Hindlimb muscle (tissue), 1 donor: Measurements from ENCODE around the gene SMARCA4. TPM values are rescaled to one million over a fixed set of nuclear protein-coding genes. Genes with fewer than 3 reads are reported as not detected.

Source experiments
- DNase-seq: peaks from one replicate; pipeline ENCODE4 v3.0.0-alpha.2; 2013
- polyA plus RNA-seq: library from polyadenylated mRNA; unstranded; fragments of 120-200 nt; gene quantifications from one replicate; pipeline ENCODE4 v1.2.1, GENCODE V29; 2013; ENCODE audit not compliant: insufficient read length

SMARCA4 gene
- polyA plus RNA-seq, 1 donor, result 107 TPM

GRCh38 chr19:11017275-11018035 is 56.6 kb downstream of the SMARCA4 start:
- DNase-seq, result no peak

GRCh38 chr19:11018179-11018578 is 57.3 kb downstream of the SMARCA4 start:
- no peak for DNase-seq

- DNase-seq, result no peak
Observed at GRCh38 chr19:11018763-11019162, 57.9 kb downstream of the SMARCA4 start.

DNA sequence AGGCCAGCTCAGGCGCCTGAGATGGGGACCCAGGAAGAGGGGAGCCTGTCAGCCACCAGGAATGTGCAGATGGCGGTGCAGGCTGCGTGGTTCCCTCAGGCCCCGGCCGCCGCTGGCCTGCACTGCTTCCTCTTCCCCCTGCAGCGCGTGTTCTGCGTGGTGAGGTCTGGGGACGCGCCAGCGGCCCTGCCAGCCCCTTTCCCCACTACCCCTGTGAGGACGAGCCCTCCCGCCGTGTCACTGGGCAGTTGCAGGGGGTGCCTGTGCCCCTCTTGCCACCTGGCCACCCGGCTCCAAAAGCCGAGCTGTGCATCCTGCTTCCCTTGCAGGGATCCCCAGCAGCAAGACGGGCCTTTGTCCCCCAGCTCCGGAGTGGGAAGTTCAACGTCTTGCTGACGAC is 58.4 kb downstream of the SMARCA4 start:
- no peak for DNase-seq

DNA sequence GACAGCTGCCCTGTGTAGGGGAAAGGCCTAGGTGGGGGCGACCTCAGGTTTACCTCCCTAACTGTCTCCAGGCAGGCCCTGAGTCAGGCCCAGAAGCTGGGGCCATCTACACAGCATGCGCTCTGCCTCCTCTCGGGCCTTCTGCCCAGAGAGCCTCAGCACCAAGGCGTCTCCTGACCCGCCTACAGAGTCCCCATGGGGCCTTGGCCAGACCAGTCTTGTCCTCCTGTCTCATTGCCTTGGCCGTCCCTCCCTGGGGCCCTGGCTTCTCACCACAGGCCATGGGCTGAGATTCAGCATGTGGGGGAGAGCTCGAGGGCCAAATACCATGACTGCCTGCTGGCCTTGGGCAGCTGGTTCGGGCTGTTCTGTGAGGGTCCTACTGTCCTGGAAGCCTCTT is 59.0 kb downstream of the SMARCA4 start:
- no peak for DNase-seq

DNA sequence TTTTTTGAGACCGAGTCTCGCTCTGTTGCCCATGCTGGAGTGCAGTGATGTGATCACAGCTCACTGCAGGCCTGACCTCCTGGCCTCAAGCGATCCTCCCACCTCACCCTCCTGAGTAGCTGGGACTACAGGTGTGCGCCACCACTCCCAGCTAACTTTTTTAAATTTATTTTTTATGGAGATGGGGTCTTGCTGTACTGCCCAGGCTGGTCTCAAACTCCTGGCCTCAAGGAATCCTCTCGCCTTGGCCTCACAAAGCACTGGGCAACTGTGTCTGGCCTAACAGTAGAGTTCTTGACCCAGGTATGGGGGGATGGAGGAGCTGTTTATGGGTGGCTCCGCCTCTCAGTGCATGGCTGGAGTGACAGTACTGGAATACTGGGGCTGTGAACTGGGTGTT is 59.6 kb downstream of the SMARCA4 start:
- DNase-seq, result no peak

- DNase-seq, result no peak
Observed at GRCh38 chr19:11020982-11021759, 60.3 kb downstream of the SMARCA4 start.

DNA sequence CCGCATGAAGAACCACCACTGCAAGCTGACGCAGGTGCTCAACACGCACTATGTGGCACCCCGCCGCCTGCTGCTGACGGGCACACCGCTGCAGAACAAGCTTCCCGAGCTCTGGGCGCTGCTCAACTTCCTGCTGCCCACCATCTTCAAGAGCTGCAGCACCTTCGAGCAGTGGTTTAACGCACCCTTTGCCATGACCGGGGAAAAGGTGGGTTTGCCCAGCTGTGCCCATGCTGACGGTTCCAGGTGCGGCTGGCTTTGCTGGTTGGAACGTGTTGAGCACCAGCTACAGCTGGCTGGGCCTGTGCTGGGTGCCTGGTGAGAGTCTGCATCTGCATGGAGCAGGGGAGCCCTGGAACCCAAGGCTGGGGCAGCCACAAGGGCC is 60.9 kb downstream of the SMARCA4 start:
- DNase-seq, result no peak

DNA sequence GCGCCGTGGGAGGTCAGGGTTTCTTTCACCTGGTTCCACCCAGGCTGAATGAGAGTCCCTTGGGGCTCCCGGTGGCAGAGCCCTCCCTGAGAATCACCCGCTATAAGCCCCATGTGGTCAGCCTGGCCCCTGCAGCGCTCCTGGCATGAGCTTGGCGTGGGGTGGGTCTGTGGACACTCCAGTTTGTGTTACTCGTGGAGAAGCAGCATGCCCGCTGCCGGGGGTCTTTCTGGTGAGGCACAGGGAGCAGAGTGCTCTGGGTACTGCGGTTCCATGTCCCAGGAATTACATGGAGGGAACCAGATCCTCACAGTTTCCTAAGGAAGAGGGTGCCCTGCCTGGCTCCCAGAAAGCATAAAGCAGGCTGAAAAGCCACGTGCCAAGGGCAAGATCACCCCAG is 62.2 kb downstream of the SMARCA4 start:
- no peak for DNase-seq

GRCh38 chr19:11023710-11024109 is 62.9 kb downstream of the SMARCA4 start:
- DNase-seq, result no peak

DNA sequence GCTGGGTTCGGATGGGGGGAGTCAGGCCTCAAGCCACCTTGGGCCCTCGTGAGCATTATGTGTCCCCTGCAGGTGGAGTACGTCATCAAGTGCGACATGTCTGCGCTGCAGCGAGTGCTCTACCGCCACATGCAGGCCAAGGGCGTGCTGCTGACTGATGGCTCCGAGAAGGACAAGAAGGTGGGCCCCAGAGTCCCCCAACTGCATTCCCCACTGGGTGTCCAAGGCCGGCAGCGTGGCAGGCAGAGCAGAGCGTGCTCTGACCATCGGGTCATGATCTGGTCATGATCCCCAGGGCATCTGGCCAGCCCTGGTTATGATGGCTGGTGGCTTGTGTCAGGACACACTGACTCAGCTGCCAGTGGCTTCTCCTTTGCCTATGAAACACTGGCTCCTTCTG is 63.4 kb downstream of the SMARCA4 start:
- DNase-seq, result no peak

GRCh38 chr19:11025006-11025405 is 64.2 kb downstream of the SMARCA4 start:
- no peak for DNase-seq

DNA sequence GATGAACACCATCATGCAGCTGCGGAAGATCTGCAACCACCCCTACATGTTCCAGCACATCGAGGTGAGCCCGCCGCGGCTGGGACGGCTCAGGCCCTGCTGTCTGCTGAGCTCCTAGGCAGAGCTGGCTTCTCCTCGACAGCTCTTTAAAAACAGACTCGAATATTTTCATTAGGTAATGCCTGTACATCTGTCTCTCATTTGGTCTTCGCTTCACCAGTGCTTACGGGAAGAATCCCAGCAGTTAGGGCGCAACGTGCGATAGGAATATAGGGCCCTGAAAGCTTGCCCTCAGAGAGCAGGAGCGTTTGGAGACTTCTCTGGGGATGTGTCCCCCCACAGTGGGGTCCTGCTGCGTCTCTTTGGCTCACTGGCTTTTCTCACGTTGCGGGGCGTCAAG is 64.6 kb downstream of the SMARCA4 start:
- DNase-seq, result peak; percentile 26

DNA sequence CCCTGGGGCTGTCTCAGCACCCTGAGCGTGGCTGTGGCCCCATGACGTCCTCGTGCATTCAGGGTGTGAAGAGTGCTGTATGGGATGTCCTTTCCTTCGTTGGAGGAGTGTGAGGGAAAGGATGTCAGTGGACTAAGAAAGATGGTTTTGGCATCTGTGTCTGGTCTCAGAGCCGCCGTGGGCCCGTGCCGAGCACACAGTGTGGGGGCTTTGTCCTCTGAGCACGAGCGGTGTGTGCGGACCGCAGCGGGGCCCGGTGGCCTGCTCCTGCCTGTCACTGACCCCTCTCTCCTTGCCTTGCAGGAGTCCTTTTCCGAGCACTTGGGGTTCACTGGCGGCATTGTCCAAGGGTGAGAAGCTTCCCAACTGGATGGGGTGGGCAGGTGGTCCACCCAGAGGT is 65.2 kb downstream of the SMARCA4 start:
- no peak for DNase-seq

DNA sequence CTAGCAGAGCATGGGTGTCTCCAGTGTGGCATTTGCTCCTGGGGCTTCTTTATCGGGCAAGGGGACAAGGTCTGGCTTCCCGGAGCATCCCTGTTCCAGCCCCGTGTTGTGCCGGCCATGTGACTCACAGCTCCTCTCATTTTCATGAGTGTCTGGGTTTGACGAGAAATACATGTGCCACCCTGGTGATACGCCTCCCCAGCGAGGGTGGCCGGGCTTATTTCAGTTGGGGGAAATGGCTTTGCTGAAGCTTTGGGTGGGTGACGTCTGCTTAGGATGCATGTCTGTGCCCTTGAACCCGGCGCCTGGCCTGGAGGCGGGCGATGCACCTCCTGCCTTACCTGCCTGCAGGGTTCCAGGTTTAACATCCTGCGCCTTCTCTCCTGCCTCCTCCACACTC is 66.6 kb downstream of the SMARCA4 start:
- DNase-seq, result no peak

GRCh38 chr19:11028146-11028545 is 67.3 kb downstream of the SMARCA4 start:
- DNase-seq, result no peak

- DNase-seq, result no peak
Observed at GRCh38 chr19:11031421-11032070, 70.7 kb downstream of the SMARCA4 start.

DNA sequence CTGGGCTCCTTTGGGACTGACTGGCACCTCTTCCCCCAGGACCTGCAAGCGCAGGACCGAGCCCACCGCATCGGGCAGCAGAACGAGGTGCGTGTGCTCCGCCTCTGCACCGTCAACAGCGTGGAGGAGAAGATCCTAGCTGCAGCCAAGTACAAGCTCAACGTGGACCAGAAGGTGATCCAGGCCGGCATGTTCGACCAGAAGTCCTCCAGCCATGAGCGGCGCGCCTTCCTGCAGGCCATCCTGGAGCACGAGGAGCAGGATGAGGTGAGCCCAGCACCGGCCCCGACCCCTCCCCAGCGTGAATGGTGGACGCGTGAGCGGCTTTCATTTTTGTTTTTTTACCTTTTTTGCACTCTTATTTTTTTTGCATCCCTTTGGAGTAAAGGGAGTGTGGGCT is 72.4 kb downstream of the SMARCA4 start:
- DNase-seq, result no peak

- no peak for DNase-seq
Observed at GRCh38 chr19:11033763-11034162, 72.9 kb downstream of the SMARCA4 start.

DNA sequence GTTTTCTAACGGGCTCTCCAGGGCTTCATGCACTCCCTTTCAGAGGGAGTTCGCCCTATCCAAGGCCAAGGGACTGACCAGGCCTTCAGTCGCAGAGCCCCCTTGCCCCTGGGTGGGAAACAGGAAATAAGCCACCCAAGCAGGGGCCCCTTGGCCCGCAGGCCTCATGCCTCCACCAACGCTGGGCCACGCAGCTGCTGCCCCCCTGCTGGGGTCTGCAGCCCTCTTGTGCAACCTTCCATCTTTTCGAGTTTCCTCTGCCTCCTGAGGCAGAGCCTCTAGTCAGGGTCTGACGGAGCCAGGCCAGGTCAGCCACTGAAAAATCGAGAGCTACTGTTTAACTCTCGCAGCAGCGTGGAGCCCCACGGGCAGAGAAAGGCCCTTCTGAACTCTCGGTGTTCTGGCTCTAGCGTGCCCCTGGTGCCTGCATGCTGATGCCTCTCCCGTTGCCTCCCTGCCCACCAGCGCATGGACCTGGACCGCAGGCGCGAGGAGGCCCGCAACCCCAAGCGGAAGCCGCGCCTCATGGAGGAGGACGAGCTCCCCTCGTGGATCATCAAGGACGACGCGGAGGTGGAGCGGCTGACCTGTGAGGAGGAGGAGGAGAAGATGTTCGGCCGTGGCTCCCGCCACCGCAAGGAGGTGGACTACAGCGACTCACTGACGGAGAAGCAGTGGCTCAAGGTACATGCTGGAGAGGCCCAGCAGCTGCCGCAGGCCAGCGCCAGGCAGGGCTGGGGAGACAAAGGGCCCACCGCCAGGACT is 73.8 kb downstream of the SMARCA4 start:
- no peak for DNase-seq

GRCh38 chr19:11035441-11036377 is 74.9 kb downstream of the SMARCA4 start:
- peak; percentile 89 for DNase-seq

GRCh38 chr19:11038511-11038910 is 77.7 kb downstream of the SMARCA4 start:
- no peak for DNase-seq
